ENCODE data around the gene TSPAN32. TPM values are rescaled to one million over a fixed set of nuclear protein-coding genes. Genes with fewer than 3 reads are reported as not detected.

TSPAN32 gene
- total RNA-seq, 2 experiments from 2014 or later: 0.69 to 2.0 TPM

DNA sequence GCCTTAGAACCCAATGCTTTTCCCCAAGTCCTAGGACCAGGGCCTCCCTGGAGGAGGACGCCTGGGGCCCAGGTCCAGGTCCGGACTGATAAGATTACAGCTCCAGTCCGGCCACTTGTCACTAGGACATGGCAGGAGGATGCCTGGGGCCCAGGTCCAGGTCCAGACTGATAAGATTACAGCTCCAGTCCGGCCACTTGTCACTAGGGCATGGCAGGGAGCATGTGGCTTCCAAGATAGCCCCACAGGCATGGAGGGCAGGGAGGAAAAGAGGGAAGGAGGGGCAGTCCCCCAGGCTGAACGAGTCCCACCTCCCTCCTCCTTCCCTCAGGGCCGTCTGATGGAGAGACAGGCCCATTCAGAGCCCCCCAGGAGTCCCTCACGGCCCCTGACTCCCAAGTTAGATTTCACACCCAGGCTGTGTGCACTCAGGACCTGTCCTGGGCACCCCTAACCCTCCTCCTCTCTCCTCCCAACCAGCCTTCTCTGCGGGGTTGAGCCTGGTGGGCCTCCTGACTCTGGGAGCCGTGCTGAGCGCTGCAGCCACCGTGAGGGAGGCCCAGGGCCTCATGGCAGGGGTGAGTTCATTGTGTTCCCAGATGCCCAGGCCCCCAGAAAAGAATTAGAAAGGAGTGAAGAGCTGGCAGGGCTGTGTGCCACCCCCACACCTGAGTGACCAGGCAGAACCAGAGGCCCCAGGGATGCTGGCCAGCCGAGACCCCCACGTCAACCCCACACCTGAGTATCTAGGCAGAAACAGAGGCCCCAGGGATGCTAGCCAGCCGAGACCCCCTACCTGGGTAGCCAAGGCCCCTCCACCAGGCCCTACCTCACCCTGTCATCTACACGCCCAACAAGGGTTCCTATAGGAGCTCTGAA lies 2.1 kb downstream of the TSPAN32 start:
- H2AFZ ChIP-seq (ENCODE audit: low read length): no peak overlapping the region
- no peaks in the 10 kb centered on the region for H3K9me2 ChIP-seq (ENCODE audit: insufficient read depth, low read length)
- DNase-seq (ENCODE audit: low spot score): no peak
- intact Hi-C loops (cut with micrococcal nuclease; ENCODE audit: unreplicated experiment): no loop called here
- TF ChIP-seq, protein P1, sequence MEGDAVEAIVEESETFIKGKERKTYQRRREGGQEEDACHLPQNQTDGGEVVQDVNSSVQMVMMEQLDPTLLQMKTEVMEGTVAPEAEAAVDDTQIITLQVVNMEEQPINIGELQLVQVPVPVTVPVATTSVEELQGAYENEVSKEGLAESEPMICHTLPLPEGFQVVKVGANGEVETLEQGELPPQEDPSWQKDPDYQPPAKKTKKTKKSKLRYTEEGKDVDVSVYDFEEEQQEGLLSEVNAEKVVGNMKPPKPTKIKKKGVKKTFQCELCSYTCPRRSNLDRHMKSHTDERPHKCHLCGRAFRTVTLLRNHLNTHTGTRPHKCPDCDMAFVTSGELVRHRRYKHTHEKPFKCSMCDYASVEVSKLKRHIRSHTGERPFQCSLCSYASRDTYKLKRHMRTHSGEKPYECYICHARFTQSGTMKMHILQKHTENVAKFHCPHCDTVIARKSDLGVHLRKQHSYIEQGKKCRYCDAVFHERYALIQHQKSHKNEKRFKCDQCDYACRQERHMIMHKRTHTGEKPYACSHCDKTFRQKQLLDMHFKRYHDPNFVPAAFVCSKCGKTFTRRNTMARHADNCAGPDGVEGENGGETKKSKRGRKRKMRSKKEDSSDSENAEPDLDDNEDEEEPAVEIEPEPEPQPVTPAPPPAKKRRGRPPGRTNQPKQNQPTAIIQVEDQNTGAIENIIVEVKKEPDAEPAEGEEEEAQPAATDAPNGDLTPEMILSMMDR (conservative IDR thresholded peaks at IDR 0.05; ENCODE audit: low read length): no peak
- TF ChIP-seq EZH2phosphoT487 (IDR thresholded peaks at IDR 0.05; ENCODE audit: borderline replicate concordance, low read depth, low read length): no peak
- H4K20me1 ChIP-seq (ENCODE audit: insufficient read depth, low read length): no peaks in the 10 kb centered on the region
- H3K27ac ChIP-seq (ENCODE audit: low read depth, low read length, poor library complexity, severe bottlenecking): no peak overlapping the region
- H3K4me3 ChIP-seq (ENCODE audit: low read depth, low read length, poor library complexity, severe bottlenecking): no peak overlapping the region
- ChIA-PET POLR2A (no interaction called here), CTCF (ENCODE audit: unreplicated experiment) (interaction anchor here (1.0 to 3.3 kb wide), 3 partner anchors 87 to 115 kb away, joined by 3 to 44 read pairs (median 4); no protein-coding TSS in a partner anchor)
- no peaks in the 10 kb centered on the region for H3K9me3 ChIP-seq (ENCODE audit: low read length)
- BruUV-seq (replicated peaks): no TSS peak
- no peak overlapping the region for H3K4me2 ChIP-seq (ENCODE audit: low read length)
- no peaks in the 10 kb centered on the region for H3K79me2 ChIP-seq (ENCODE audit: insufficient read depth, low read depth, low read length)
- H3K4me1 ChIP-seq (ENCODE audit: insufficient read depth, low read length, poor library complexity, severe bottlenecking): peaks cover 8% of the 10 kb centered on the region
- no peaks in the 10 kb centered on the region for H3K36me3 ChIP-seq (ENCODE audit: insufficient read depth, low read length)

DNA sequence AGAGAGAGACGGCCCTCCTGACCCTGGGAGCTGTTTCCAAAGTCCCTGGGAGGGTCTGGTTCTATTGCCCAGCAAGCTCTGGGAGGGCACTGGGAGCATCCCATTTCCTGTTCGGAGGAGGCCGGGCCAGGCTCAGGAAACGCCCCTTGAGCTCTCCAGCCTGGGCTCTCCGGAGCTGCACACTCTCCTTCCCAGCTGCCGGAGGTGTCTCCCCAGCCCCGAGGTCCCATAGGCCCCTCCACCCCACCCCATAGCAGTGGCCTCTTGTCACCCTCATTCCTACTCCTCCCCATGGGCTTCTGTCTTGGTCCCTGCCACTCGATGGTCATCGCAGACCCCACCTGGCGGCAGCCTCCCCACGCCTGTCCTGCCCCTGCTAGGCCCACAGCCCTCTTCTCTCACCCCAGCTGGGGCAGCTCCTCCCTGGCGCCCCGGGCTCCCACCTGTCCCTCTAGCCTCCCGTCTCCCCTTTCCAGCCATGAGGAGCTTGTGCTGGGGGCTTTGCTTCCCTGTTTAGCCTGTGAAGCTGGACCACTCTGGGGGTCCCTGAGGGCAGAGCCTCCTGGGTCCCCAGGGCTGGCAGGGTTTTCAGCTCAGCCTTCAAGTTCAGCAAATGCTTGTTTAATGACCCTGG lies 2.8 kb downstream of the TSPAN32 start:
- intact Hi-C loops (cut with micrococcal nuclease; ENCODE audit: unreplicated experiment): loop anchor here (1.0 to 5.0 kb wide), 4 partner anchors 96 to 228 kb away; partner anchors contain the start of gene TSSC4
- Histone ChIP-seq H3K9me2 (ENCODE audit: insufficient read depth, low read length) (no peaks in the 10 kb centered on the region), H3K27ac (ENCODE audit: low read depth, low read length, poor library complexity, severe bottlenecking) (no peak overlapping the region), H3K9me3 (ENCODE audit: low read length) (no peaks in the 10 kb centered on the region), H3K36me3 (ENCODE audit: insufficient read depth, low read length) (no peaks in the 10 kb centered on the region), H4K20me1 (ENCODE audit: insufficient read depth, low read length) (no peaks in the 10 kb centered on the region), H2AFZ (ENCODE audit: low read length) (no peak overlapping the region), H3K4me1 (ENCODE audit: insufficient read depth, low read length, poor library complexity, severe bottlenecking) (peaks cover 8% of the 10 kb centered on the region), H3K4me3 (ENCODE audit: low read depth, low read length, poor library complexity, severe bottlenecking) (no peak overlapping the region), H3K4me2 (ENCODE audit: low read length) (no peak overlapping the region), H3K79me2 (ENCODE audit: insufficient read depth, low read depth, low read length) (no peaks in the 10 kb centered on the region)
- ChIA-PET CTCF (ENCODE audit: unreplicated experiment) (interaction anchor here (1.0 to 3.3 kb wide), 3 partner anchors 86 to 115 kb away, joined by 3 to 44 read pairs (median 4); no protein-coding TSS in a partner anchor), POLR2A (interaction anchor here (0.5 to 1.3 kb wide), 2 partner anchors 84 to 1350 kb away, joined by 3 read pairs; no protein-coding TSS in a partner anchor)
- no peak for DNase-seq (ENCODE audit: low spot score)
- no TSS peak for BruUV-seq (replicated peaks)
- TF ChIP-seq, protein P1 (conservative IDR thresholded peaks at IDR 0.05; ENCODE audit: low read length): no peak
- no peak for TF ChIP-seq EZH2phosphoT487 (IDR thresholded peaks at IDR 0.05; ENCODE audit: borderline replicate concordance, low read depth, low read length)
